HepG2 (cell line): Measurements from ENCODE around the gene TMEM200A. TPM values are rescaled to one million over a fixed set of nuclear protein-coding genes. Genes with fewer than 3 reads are reported as not detected.

ENCODE experiments used
- ERF ChIP-seq: IDR thresholded peaks from 2 replicates; pipeline ENCODE4 v1.6.1; 2018; ENCODE audit warnings: missing biosample characterization, missing genetic modification reagents
- FLYWCH1 ChIP-seq: sonication (generic); formaldehyde crosslinking; IDR thresholded peaks from 2 replicates; pipeline ENCODE4 v1.8.1; 2023; ENCODE audit warnings: mild to moderate bottlenecking, missing genetic modification reagents
- PHF20 ChIP-seq: sonication (generic); formaldehyde crosslinking; IDR thresholded peaks from 2 replicates; pipeline ENCODE4 v1.5.0; 2020; ENCODE audit warnings: mild to moderate bottlenecking, missing genetic modification reagents
- PTBP1 ChIP-seq: fragments of 200-400 bp; formaldehyde crosslinking; IDR thresholded peaks from 2 replicates; pipeline ENCODE4 v1.6.1; 2018; ENCODE audit warnings: low read length, low read depth; ENCODE audit not compliant: poor library complexity, severe bottlenecking
- polyA plus RNA-seq, 8 experiments: library from polyadenylated mRNA; depleted of rRNA in 3 of 8; stranded (reverse) in 7 of 8; unstranded in 1 of 8; fragments of >200 nt; fragmentation: Illumina TruSeq in 4 of 8; extraction: Trizol in 4 of 8; gene quantifications; 2 replicates each; pipeline versions ENCODE4 v1.2.1 to v1.2.3, GENCODE V29; 2011 to 2016; ENCODE audit warnings: low read depth in 4 of 8, missing spikeins in 1 of 8, mixed read lengths in 1 of 8; ENCODE audit not compliant: insufficient read depth in 1 of 8
- total RNA-seq, 5 experiments: library from RNA; depleted of rRNA; stranded (reverse); fragments of >200 nt; fragmentation: Illumina TruSeq; extraction: Trizol; gene quantifications; 2 replicates each; pipeline ENCODE4 v1.2.3, GENCODE V29; 2016; ENCODE audit warnings: low read depth in 1 of 5
- TF ChIP-seq, protein P1 (sequence below): sonication (generic); formaldehyde crosslinking; IDR thresholded peaks from 2 replicates; pipeline ENCODE4 v1.5.1; 2020; ENCODE audit warnings: mild to moderate bottlenecking, missing genetic modification reagents, moderate library complexity
- TF ChIP-seq, protein P2 (sequence below), 2 experiments: sonication (generic) in 1 of 2; formaldehyde crosslinking in 1 of 2; IDR thresholded peaks; 2 replicates each; pipeline versions ENCODE4 v1.4.0 to v1.6.1; 2016 to 2020; ENCODE audit warnings: borderline replicate concordance in 1 of 2, low read depth in 1 of 2, mild to moderate bottlenecking in 1 of 2, missing genetic modification reagents in 1 of 2

Gene TMEM200A
- total and polyA plus RNA-seq, 2 of the 13 experiments (the other 11 are each of a cell fraction or from before 2014, with no cell fraction given): 0.34 TPM; not detected in 1

DNA sequence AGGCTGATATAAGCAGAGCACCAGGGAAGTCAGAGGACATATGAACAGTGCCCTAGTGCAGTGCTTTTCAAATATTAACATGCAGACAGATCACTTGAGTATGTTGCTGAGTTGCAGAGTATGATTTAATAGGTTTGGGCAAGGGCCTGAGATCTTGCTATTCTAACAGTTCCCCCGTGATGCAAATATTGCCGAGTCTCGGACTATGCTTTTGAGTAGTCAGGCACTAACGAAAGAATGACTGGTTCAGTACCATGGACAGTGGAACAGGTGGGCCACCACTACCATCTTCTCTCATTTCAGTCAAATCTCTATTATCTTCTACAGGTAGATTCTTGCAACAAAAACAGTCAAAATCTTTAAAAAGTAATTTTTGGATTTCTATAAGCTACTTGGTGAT, 3.7 kb upstream of the TMEM200A start (continued):
- TF ChIP-seq, protein P1, sequence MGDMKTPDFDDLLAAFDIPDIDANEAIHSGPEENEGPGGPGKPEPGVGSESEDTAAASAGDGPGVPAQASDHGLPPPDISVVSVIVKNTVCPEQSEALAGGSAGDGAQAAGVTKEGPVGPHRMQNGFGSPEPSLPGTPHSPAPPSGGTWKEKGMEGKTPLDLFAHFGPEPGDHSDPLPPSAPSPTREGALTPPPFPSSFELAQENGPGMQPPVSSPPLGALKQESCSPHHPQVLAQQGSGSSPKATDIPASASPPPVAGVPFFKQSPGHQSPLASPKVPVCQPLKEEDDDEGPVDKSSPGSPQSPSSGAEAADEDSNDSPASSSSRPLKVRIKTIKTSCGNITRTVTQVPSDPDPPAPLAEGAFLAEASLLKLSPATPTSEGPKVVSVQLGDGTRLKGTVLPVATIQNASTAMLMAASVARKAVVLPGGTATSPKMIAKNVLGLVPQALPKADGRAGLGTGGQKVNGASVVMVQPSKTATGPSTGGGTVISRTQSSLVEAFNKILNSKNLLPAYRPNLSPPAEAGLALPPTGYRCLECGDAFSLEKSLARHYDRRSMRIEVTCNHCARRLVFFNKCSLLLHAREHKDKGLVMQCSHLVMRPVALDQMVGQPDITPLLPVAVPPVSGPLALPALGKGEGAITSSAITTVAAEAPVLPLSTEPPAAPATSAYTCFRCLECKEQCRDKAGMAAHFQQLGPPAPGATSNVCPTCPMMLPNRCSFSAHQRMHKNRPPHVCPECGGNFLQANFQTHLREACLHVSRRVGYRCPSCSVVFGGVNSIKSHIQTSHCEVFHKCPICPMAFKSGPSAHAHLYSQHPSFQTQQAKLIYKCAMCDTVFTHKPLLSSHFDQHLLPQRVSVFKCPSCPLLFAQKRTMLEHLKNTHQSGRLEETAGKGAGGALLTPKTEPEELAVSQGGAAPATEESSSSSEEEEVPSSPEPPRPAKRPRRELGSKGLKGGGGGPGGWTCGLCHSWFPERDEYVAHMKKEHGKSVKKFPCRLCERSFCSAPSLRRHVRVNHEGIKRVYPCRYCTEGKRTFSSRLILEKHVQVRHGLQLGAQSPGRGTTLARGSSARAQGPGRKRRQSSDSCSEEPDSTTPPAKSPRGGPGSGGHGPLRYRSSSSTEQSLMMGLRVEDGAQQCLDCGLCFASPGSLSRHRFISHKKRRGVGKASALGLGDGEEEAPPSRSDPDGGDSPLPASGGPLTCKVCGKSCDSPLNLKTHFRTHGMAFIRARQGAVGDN (CRISPR knock-in tag): no peak
- TF ChIP-seq PHF20 (no peak), ERF (CRISPR knock-in tag) (peak; percentile 67; the same call in 1 of the 2 replicates), FLYWCH1 (no peak), PTBP1 (no peak)
- TF ChIP-seq, protein P2, sequence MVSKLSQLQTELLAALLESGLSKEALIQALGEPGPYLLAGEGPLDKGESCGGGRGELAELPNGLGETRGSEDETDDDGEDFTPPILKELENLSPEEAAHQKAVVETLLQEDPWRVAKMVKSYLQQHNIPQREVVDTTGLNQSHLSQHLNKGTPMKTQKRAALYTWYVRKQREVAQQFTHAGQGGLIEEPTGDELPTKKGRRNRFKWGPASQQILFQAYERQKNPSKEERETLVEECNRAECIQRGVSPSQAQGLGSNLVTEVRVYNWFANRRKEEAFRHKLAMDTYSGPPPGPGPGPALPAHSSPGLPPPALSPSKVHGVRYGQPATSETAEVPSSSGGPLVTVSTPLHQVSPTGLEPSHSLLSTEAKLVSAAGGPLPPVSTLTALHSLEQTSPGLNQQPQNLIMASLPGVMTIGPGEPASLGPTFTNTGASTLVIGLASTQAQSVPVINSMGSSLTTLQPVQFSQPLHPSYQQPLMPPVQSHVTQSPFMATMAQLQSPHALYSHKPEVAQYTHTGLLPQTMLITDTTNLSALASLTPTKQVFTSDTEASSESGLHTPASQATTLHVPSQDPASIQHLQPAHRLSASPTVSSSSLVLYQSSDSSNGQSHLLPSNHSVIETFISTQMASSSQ (IDR thresholded peaks at IDR 0.05; ENCODE audit: low read depth): no peak
- TF ChIP-seq, protein P2 (CRISPR knock-in tag; IDR thresholded peaks at IDR 0.05; ENCODE audit: borderline replicate concordance): no peak
